HFF-Myc (cell line): ENCODE results near the gene GNG4.
"Not testable (repeated sequence)": the region's sequence is repeated elsewhere in the genome, so short reads cannot be mapped to it uniquely, and the experiment has no call there.

Experiments used
- DNase-seq: peaks from one replicate; pipeline ENCODE4 v3.0.0-alpha.2; 2011; ENCODE audit warnings: low read depth; ENCODE audit errors: extremely low read depth
- H3K4me3 ChIP-seq: replicated peaks from 2 replicates; pipeline ENCODE4 v1.5.1; 2011; ENCODE audit warnings: low read depth, mild to moderate bottlenecking, control low read depth, low read length
- CTCF ChIP-seq: IDR thresholded peaks from 2 replicates; pipeline ENCODE4 v1.5.1; 2012; ENCODE audit warnings: mild to moderate bottlenecking, low read depth, low read length, control low read depth; ENCODE audit errors: missing control alignments

The GNG4 gene

GRCh38 chr1:235545292-235545930, 104.2 kb downstream of the GNG4 start:
- no peak for DNase-seq
- H3K4me3 ChIP-seq, result no peak overlapping the region
- no peak for TF ChIP-seq CTCF

- not testable (repeated sequence) for DNase-seq, H3K4me3 ChIP-seq
Measured at GRCh38 chr1:235542845-235543244, 106.7 kb downstream of the GNG4 start.

GRCh38 chr1:235533476-235534168, 116.0 kb downstream of the GNG4 start:
- DNase-seq, result no peak
- no peak overlapping the region for H3K4me3 ChIP-seq
- TF ChIP-seq CTCF, result no peak

GRCh38 chr1:235532360-235532759, 117.2 kb downstream of the GNG4 start:
- no peak overlapping the region for H3K4me3 ChIP-seq
- DNase-seq, result no peak
- TF ChIP-seq CTCF, result no peak

GRCh38 chr1:235527196-235527814, 122.3 kb downstream of the GNG4 start:
- no peak for DNase-seq
- H3K4me3 ChIP-seq, result no peak overlapping the region
- no peak for TF ChIP-seq CTCF

GRCh38 chr1:235525314-235525713, 124.3 kb downstream of the GNG4 start:
- no peak overlapping the region for H3K4me3 ChIP-seq
- TF ChIP-seq CTCF, result no peak
- DNase-seq, result no peak

- no peak for TF ChIP-seq CTCF
- H3K4me3 ChIP-seq, result no peak overlapping the region
- DNase-seq, result no peak
Measured at GRCh38 chr1:235516862-235517446, 132.6 kb downstream of the GNG4 start.
